Measurements from ENCODE around the gene RBM33.

RBM33 gene

GRCh38 chr7:155763691-155764437 lies 119.4 kb downstream of the RBM33 start:
- DNase-seq (ENCODE audit: low read depth in 1 of 2, low spot score in 1 of 2) = peak; percentile 14 to 30

- DNase-seq (ENCODE audit: low read depth in 1 of 2, low spot score in 1 of 2) = peak in 1 of 2 donors; percentile 32
These were observed 120.0 kb downstream of the RBM33 start for GRCh38 chr7:155764438-155764793.

- no peak for DNase-seq (ENCODE audit: low read depth in 1 of 2, low spot score in 1 of 2)
These were observed 121.0 kb downstream of the RBM33 start for GRCh38 chr7:155765458-155765857.

- DNase-seq (ENCODE audit: low read depth in 1 of 2, low spot score in 1 of 2) = no peak
These were observed 121.9 kb downstream of the RBM33 start for GRCh38 chr7:155766386-155766785.

- no peak for DNase-seq (ENCODE audit: low read depth in 1 of 2, low spot score in 1 of 2)
These were observed 122.8 kb downstream of the RBM33 start for GRCh38 chr7:155766966-155767916.

- DNase-seq (ENCODE audit: low read depth in 1 of 2, low spot score in 1 of 2) = no peak
These were observed 125.2 kb downstream of the RBM33 start for GRCh38 chr7:155769701-155770100.

- DNase-seq (ENCODE audit: low read depth in 1 of 2, low spot score in 1 of 2) = no peak
These were observed 125.8 kb downstream of the RBM33 start for GRCh38 chr7:155770241-155770640.

- DNase-seq (ENCODE audit: low read depth in 1 of 2, low spot score in 1 of 2) = no peak
These were observed 129.1 kb downstream of the RBM33 start for GRCh38 chr7:155773531-155773930.

- DNase-seq (ENCODE audit: low read depth in 1 of 2, low spot score in 1 of 2) = no peak
These were observed 130.5 kb downstream of the RBM33 start for GRCh38 chr7:155774947-155775346.

GRCh38 chr7:155775691-155776090 lies 131.2 kb downstream of the RBM33 start:
- no peak for DNase-seq (ENCODE audit: low read depth in 1 of 2, low spot score in 1 of 2)

- no peak for DNase-seq (ENCODE audit: low read depth in 1 of 2, low spot score in 1 of 2)
These were observed 132.1 kb downstream of the RBM33 start for GRCh38 chr7:155776606-155777005.

GRCh38 chr7:155778349-155778748 lies 133.9 kb downstream of the RBM33 start:
- DNase-seq (ENCODE audit: low read depth in 1 of 2, low spot score in 1 of 2) = no peak

GRCh38 chr7:155780884-155781283 lies 136.4 kb downstream of the RBM33 start:
- DNase-seq (ENCODE audit: low read depth in 1 of 2, low spot score in 1 of 2) = no peak

GRCh38 chr7:155781433-155781832 lies 137.0 kb downstream of the RBM33 start:
- DNase-seq (ENCODE audit: low read depth in 1 of 2, low spot score in 1 of 2) = no peak

- no peak for DNase-seq (ENCODE audit: low read depth in 1 of 2, low spot score in 1 of 2)
These were observed 138.0 kb downstream of the RBM33 start for GRCh38 chr7:155782466-155782865.

- DNase-seq (ENCODE audit: low read depth in 1 of 2, low spot score in 1 of 2) = no peak
These were observed 141.1 kb downstream of the RBM33 start for GRCh38 chr7:155785536-155785935.

- no peak for DNase-seq (ENCODE audit: low read depth in 1 of 2, low spot score in 1 of 2)
These were observed 142.0 kb downstream of the RBM33 start for GRCh38 chr7:155786491-155786890.

GRCh38 chr7:155787171-155787851 lies 142.8 kb downstream of the RBM33 start:
- no peak for DNase-seq (ENCODE audit: low read depth in 1 of 2, low spot score in 1 of 2)

GRCh38 chr7:155788616-155789000 lies 144.1 kb downstream of the RBM33 start:
- DNase-seq (ENCODE audit: low read depth in 1 of 2, low spot score in 1 of 2) = no peak

GRCh38 chr7:155789001-155789725 lies 144.7 kb downstream of the RBM33 start:
- no peak for DNase-seq (ENCODE audit: low read depth in 1 of 2, low spot score in 1 of 2)

GRCh38 chr7:155790666-155791065 lies 146.2 kb downstream of the RBM33 start:
- no peak for DNase-seq (ENCODE audit: low read depth in 1 of 2, low spot score in 1 of 2)

All from activated CD4-positive, alpha-beta T cell treated with anti-CD3 and anti-CD28 coated beads, Interleukin-2, amount 50 U/mL, for 24 hours (primary cell).